ENCODE measurements around the gene PLD1.
"Not testable (repeated sequence)": the region's sequence is repeated elsewhere in the genome, so short reads cannot be mapped to it uniquely, and the experiment has no call there.

Gene PLD1

GRCh38 chr3:171809861-171810628, at the start of gene PLD1:
Gene PLD1, minus strand, starts transcription at chr3:171810483. Its CDS starts 72,432 bp downstream, at chr3:171738051.
- DNase-seq: no peak

- DNase-seq: not testable (repeated sequence)
Observed at GRCh38 chr3:171858770-171859169, 48.5 kb upstream of the PLD1 start.

- no peak for DNase-seq
Observed at GRCh38 chr3:171854649-171855305, 44.5 kb upstream of the PLD1 start.

DNA sequence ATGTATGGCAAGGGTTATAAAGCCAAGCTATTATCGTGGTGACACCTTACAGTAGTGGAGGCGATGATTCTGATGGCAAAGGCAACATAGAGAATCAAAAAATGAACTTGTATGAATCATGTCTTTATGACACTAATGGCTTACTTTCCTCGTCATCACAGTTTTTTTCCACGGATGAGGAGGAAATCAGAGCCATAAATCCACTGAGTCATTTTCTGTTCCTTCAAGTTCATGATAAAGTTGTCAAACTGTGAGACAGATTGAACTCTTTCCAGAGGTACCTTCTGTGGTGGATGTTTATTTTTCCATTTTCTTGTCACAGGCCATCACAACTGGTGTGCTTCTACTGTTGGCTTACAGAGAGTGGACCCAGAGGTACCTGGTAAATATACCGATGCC, 41.4 kb upstream of the PLD1 start:
- no peak for DNase-seq

DNA sequence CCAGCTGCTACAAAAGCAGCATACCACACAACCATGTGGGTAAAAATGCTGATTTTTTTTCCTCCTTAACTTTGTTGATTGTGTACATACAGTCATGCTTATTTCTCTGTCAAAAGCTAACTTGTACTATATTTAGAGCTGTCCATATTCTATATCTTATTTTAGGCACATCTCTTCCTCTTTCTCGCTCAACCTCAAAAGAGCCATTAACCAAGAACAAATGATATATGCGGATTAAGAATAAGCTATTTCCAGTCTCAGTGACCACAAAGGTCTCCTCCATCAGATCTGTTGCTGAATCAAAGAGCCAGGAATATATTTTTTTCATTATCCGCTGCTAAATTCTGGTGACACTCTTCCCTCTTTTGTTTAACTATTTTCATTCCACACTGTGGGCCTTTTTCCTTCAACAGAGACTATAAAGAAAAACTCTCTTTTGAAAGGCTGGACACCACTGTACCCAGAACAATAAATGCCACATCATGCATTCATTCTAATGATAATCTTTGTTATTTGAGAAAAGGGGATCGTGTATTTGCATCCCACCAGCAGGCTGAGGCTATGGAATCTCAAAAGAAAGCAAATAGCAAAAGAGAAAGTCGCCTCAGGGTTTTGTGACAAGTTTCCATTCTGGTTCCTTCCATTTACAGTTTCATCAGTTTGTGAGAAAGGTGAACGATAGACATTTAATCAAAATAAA, 40.8 kb upstream of the PLD1 start:
- no peak for DNase-seq

- DNase-seq: no peak
Observed at GRCh38 chr3:171850320-171850959, 40.2 kb upstream of the PLD1 start.

GRCh38 chr3:171849617-171850319, 39.5 kb upstream of the PLD1 start:
- DNase-seq: no peak

- DNase-seq: no peak
Observed at GRCh38 chr3:171847595-171848259, 37.4 kb upstream of the PLD1 start.

- DNase-seq: no peak
Observed at GRCh38 chr3:171847133-171847532, 36.9 kb upstream of the PLD1 start.

GRCh38 chr3:171846597-171846996, 36.3 kb upstream of the PLD1 start:
- DNase-seq: no peak

- DNase-seq: no peak
Observed at GRCh38 chr3:171845481-171846284, 35.4 kb upstream of the PLD1 start.

DNA sequence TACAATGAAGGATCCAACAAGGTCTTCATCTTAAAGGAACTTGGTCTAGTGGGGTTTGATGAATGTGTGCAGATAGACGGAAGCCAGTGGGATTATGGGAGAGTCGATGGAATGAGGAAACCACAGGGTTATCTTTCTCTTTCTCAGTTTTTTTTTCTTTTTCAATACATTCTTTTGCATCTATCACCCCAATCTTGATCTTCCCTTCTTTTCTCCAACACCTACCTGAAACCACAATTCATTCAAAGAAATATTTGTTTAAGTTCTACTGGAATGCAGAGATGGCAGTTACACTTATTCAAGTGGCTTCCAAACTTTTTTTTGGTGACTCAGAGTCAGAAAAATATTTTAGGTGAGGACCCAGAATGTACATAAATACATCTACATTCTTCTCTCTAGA, 34.6 kb upstream of the PLD1 start:
- no peak for DNase-seq

DNA sequence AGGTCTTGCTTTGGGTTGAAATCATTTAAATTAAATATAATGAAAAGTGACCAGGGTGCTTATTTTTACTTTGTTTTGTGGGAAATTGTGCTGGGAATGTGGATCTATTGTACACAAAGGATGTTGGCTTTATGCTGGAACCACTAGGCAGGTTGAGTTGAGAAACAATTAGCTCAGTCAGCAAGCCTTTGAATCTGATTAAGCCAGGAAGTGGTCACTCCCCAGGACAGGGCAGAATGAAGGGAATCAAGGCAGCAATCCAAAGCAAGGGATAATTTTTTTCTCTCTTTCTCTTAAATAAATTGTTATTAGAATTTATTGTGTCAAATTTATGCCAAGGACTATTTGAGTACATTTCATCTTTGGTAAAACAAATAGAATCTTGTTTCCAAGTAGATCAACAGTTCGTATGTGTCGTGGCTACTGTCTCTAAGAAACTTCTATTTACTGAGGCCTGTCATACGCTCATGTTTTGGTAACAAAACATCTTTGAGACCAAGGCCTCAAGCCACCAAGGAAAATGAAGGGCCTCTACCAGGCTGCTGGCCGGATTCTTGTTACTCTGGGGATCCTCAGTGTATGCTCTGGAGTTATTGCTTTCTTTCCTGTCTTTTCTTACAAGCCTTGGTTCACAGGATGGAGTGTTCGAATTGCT, 32.7 kb upstream of the PLD1 start, which contains the start of gene TMEM212:
TSS of gene TMEM212 (plus strand) at position 486 of the 655 bp plus-strand sequence. CDS start at position 521, 35 bp downstream.
- no peak for DNase-seq

GRCh38 chr3:171841620-171842000, 31.3 kb upstream of the PLD1 start:
- no peak for DNase-seq

DNA sequence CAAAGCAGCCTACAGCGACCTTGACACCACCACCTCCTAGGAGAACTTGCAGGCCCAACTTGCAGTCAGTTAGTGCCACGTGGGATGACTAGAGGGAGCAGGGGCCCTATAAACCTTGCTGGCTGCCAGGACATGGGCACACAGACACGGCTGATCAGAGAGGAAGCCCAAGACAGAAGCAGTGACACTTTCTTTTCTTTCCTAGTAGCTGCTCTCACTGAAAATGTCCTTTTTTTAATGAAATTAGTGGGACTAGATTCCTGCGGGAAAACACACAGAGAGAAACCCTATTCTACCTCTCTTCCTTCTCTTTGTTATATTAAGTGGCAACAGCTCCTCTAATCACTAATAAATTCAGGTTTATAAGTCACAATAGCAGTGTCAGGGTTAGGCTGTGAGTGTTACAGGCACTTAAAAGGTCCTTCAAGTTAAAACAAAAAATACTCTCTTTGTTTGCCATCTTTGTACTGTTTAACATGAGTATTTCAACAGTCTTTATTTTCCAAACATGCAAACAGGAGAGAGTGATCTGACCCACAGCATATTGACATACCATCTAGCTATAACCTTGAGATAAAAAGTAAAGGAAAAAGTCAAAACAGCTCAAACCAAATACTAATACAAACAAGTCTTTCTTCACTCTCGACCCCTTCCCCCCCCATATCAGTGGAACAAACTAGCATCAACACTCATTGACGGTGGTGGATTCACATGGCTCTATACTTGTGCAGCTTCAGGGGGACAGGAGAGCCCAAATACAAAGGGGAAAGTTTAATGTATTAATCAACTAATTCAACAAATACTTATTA, 30.7 kb upstream of the PLD1 start:
- DNase-seq: no peak

GRCh38 chr3:171840445-171840810, 30.1 kb upstream of the PLD1 start:
- no peak for DNase-seq

- DNase-seq: no peak
Observed at GRCh38 chr3:171839270-171839669, 29.0 kb upstream of the PLD1 start.

- DNase-seq: no peak
Observed at GRCh38 chr3:171838218-171838720, 28.0 kb upstream of the PLD1 start.

- DNase-seq: no peak
Observed at GRCh38 chr3:171837698-171838097, 27.4 kb upstream of the PLD1 start.

DNA sequence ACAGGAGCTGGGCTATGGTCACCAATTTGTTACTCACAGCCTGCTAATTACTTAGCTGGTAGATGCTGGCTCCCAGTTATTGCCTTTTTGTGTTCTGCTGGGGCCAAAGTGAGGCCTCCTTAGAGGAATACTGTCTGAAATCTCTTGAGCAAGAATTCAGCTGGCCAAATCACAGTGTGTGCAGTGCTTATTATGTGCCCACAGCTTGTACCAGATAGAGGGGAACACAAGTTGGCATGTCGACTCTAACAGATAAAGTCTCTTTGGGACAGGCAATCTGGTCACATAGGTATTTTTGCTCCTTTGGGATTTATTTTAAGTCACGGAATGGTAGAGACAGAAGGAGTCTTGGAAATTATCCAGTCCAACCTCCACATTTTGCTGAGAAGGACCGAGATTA, 26.6 kb upstream of the PLD1 start:
- DNase-seq: no peak

All from KG1 (cell line).